ENCODE measurements around the gene RASL10A.
A peak's percentile ranks its signal among the peaks of the same experiment; 100 is the strongest.

Gene RASL10A

DNA sequence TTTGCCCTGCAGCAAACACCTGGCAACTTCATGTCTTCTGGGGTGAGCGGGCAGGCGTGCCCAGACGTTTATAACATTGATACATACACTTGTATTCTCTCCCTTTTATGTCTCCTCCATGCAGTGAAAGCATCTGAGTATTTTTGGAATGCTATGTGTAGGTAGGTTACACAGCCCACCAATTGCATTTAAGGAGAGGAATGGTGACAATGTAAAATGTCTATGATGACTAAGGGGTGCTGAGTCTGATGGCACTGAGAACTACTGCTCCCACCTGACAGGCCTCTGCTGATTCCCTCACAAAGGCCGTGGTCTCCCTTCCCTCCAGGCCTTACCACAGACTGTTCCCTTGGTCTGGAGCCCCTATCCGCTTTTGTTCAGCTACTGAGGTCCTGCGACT, 22.9 kb upstream of the RASL10A start:
- no peak for DNase-seq

DNA sequence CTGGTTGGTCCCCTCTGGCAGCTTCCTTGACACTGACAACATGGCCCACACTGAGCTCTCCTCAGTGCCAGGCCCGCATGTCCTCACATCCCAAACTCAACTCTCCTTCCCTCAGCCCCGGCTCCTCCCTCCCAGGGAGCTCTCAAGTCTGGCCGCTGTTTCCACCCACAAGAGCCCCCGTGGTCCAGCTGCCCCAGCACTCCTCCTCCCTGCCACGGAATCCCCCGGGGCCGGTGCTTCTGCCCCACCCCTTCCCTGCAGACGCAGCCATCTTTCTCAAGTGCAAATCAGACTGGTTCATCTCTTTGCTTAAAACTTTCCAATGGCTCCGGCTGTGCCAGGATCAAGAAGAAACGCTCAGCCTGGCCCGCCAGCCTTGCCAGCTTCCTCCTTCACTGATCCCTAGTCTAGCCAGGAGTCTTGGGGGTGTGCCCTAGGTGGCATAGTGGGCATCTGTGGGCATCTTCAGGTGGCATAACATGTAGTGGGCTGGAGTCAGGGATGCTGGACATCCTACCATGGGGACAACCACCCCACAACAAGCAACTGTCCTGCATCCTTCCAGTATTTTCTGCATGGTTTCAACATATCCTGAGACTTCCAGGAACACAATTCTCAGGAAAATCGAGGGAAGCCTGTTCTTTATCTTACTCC, 22.3 kb upstream of the RASL10A start:
- no peak for DNase-seq

DNA sequence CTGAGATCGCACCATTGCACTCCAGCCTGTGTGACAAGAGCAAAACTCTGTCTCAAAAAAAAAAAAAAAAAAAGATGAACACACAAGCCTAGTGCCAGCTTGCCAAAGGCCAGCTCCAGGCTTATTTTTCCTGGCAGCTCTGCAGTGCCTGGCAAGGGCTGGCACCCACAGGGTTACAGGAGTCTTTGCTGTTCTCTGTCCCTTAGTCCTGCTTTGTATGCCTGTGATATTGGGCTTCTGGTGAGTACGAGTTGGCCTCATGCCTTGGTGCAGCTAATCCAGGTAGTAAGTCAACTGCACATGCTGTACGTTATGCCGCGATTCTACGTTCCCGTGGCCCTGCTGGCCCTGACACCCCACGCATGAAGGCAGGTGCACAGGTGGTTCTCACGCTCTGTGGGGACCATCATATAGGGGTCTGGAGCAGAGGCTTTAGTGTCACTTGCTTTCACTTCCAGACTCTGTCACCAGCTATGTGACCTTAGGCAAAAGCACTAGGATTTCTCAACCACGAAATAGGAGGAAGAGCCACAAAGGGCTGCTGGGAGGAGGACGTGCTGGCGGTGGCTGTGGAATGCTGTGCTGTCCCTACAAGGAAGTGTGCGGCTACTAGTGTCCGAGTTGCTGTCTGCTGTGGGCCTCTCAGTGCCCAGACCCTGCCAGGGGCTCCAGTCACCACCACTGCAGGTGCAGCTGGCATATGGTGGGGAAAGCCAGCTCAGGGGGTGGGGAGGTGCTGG, 21.4 kb upstream of the RASL10A start:
- peak; percentile 23 to 42 for DNase-seq

DNA sequence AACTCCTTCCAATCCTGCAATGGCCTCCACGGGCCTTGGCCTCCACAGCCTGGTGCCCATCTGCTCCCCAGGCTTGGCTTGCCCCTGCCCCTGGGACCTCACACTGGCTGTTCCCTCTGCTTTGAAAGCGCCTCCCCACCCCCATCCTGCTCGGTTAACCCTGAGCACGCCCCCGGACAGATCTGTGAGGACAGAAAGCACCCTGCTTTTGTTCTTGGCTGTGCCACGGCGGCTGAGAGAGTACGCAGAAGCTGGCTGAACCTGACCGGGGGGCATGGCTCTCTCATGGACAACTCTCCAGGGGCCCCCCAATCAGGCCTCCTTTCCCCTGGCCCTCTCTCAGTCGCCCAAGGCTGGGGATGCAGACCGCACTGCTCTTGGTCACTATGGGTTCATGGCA, 20.2 kb upstream of the RASL10A start:
- DNase-seq = no peak

DNA sequence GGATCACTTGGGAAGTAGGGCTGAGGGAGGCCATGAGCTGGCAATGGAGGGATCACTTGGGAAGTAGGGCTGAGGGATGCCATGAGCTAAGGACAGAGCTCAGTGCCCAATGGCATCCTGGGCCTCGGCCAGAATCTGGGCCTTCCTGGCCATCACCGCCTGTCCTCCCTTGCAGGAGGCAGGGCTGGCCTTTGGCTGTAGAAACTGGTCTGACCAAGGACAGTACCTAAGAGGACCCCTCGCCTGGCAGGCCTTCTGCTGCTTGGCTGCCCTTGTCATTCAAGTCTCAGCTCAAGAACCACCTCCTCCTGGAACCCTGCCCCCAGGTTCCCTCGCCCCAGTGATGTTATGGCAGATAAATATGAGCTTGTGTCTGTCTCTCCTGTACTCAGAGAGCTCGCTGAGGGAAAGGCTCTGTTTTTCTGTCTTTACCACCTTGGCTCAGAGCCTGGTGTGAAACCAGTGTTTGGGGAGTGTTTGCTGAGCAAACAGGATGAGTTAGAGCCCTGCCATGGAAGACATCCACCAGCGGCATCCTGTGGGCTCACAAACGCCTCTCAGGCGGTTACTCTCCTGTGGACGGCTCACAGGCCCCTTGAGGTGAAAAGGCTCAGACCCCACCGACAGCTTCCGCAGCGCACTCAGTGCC, 19.3 kb upstream of the RASL10A start:
- no peak for DNase-seq

DNA sequence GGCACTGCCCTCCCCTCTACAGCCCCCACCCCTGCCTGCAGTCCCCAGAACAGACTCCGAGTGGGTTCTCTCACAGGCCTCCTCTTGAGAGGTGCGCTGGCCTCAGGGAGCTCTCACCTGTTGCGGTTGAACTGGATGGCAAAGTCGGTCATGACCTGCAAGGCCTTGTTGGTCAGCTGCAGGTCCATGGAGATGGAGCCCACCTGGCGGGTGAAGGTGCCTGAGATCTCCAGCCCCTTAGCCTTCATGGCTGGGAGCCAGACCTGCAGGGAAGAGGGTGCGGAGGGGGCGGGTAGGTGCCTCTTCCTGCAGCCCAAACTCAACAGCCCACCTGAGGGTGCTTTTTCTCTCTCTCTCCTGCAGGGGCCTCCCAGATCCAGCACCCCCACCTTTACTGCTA, 18.7 kb upstream of the RASL10A start:
- no peak for DNase-seq

DNA sequence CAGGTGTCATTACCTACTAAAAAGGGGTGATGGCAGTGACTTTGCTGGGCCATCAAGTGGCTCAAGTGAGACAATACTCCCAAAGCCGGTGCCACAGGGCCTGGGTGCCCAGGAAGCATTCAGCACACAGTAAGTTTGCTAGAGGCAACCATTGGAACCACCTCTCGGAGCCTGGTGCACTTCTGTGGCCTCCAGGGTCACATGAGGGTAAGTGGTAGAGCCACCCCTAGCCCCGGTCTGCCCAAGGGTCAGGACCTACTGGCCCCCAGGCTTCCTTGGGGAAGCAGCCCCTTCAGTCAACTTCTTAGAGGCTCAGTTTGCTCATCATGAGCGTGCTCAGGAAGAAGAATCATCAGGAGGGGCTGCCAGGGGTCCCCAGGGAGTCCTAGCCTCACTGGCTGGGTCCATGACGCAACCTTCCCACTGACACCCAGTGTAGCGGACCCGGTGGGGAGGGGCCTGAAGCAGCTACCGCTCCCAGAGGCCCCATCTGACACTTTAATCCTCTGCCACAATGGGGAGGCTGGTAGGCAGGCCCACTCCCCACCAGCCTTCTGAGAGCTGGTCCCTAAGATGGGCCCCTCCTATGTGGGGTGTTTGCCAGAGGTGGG, 17.5 kb upstream of the RASL10A start:
- DNase-seq = no peak

DNA sequence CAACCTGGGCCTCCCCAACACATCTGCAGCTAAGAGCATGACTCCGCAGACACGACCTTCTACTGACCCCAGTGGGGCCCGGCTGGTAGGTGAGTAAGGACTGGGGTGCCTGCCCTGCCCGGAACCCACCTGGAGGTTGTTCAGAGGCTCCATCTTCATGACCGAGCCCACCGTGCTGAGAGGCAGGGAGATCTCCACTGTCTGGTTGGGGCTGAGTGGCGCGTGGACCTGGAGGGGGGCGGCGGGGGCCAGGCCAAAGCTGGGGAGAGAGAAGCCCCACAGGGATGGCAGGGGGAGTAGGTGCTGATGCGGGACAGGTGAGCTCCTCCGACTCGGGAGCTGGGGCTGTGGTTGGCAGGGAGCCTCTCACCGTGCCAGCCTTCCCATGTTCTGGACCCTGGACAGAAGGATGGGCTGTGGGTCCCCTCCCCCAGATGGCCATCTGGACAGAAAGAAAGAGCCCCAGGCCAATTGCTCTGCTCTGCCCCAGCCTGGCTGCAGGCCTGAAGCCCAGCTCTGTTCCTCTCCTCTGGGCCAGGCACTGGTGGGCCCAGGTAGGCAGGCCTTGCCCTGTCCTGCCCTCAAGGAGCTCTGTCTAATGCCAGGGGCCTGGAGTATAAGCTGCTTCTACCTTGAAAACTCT, 16.3 kb upstream of the RASL10A start:
- DNase-seq = no peak

DNA sequence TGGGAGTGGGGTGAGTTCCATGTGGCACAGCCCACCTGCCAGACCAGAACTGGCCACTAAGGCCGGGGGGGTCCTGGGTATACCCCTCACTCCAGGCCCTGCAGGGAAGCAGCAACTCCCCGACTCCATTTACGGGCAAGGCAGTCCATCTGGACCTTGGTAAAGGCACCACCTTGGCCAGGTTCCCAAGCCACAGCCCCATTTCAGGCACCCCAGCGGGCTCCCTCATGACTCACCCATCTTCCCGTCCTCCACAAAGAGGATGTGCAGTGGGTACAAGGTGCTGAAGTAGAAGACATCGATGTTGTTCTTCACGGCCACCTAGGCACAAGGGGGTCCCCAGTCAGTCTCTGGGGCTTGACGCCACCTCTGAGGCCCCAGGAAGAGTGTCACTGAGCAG, 15.7 kb upstream of the RASL10A start:
- DNase-seq = no peak

DNA sequence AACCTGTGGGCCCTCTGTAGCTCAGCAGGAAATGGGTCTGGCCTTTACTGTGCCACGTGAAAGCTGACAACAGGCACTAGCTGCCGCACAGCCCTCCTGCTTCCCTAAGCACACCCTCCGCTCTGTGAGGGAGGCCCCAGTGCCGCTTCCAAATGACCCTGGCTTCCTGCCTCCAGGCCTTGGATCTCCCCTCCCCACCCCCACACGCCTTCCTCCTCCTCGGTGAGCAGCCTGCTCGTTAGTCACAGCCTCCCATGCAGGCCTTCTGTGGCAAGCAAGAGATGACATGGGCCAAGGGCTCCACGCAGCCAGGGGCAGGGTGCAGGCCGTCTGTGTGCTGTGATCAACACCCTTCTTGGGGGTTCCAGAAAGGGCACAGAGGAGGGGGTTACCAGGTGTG, 15.3 kb upstream of the RASL10A start:
- peak in 1 of 2 donors; percentile 38 for DNase-seq

DNA sequence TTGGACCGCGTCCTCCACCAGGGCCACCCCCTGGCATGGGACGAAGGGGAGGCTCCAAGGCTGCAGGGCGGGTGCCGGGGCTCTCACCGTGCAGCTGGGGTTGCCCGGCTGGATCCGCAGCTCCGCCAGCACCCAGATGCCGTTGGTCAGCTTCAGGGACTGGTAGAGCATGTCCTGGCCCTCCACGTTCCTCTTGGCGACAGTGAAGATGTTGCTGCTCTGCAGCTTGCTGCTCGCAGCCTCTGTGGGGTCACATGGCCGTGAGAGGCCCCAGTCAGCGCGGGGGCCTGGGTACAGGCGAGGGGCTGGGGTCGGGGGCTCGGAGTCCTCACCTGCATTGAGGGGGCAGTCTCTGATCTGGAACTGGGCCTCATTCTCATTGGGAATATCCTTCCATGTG, 14.8 kb upstream of the RASL10A start:
- no peak for DNase-seq

DNA sequence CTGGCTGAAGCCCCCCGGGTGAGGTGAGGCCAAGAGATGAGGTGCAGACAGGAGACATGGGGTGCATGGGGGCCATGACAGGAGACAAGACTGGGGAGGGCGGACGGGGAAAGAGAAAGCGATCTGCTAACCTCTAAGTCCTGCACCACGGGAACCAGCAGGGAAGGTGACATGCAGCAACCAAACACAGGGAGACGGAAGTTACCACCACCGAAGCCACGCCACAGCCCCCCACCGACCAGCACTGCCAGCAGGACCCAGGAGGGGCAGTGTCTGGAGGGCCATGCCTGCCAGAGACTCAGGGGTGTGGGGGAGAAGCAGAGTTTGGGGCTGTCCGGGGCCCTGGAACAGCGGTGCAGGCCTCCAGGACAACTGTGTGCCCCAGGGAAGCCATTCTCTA, 14.1 kb upstream of the RASL10A start:
- DNase-seq = no peak

DNA sequence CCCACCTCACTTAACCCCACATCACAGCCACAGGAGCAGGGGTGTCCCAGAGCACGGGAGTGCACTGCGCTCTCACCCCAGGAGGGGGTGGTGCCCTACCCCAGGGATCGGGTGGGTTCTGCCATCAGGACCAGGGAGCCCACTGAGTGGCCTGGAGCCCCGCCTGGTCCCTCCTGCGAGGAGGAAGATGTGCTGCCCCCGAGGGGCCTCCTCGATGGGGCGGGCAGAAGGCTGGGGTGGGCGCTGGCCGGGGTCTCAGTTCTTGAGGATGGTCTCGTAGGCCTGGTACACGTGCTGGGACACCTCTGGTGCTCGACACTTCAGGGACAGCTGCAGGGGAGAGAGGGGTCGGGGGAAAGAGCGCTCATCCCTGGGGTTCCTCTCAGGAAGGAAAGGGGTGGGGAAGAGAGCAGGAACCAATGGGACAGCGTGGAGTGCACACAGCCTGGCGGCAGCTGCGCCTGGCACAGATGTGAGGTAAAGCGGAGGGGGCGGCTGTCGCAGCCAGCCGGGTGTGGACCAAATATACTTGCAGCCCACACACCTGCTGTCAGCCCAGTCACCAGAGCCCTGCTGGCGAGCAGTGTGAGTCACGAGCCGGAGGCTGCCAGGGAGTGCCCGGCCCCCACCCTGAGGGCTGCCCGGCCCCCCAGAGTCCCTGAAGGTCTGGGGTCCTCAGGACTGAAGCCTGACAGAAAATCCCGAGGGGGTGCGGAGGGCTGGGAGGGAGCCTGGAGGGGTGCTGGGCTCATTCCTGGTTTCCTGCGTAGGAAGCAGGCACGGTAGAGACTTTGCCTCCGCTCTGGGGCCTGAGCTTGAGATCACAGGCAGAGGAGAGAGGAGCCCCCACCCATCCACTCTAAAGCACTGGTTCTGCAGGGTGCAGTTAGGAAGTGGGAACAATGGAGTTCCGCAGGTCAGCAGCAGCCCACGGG, 13.3 kb upstream of the RASL10A start:
- DNase-seq = no peak

DNA sequence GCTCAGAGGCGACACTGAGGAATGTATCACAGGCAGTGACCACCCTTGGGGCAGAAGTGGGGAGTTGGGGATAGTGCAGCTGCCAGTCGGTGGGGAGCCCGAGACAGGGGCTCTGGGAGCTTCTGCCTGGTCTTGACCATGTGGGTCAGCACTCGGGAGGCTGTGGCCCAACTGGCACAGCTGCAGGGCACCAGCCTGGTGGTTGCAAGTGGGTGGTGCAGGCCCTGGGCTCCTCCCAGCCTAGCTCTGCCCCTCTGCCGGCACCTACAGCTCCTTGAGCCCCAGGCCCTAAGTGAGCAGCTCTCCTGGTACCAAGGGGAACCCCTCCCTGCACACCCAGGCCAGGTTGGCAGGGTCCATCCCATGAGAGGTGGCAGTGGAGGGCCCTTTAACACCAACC, 12.6 kb upstream of the RASL10A start:
- DNase-seq = no peak

DNA sequence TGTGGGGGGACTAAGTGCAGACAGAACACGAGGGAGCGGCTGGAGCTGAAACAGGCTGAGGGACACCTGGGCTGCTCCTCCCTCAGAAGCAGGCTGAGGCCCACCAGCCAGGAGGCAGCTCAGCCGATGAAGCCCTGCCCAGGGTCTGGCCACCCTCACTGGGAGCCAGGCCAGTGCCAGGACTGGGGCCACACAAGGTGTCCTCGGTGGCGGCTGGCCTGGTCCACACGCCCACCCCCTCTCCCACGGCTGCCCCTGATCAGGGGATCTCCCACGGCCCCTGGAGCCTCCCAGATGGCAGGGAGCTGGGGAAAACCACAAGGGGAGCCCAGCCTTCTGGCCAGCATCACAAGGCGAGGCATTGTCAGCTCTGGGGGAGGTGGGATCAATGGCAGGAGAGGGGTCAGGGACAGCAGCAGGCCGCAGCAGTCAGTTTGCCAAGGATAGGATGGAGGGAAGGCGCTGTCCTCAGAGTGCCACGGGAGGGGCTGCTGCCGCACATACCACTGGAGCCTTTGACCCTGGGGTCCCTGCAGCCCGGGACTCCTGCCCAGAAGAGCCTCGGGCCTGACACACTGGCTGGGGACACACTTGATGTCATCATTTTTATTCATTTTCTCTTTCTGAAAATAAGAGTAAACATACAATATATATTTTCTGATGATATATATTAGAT, 11.7 kb upstream of the RASL10A start:
- no peak for DNase-seq

DNA sequence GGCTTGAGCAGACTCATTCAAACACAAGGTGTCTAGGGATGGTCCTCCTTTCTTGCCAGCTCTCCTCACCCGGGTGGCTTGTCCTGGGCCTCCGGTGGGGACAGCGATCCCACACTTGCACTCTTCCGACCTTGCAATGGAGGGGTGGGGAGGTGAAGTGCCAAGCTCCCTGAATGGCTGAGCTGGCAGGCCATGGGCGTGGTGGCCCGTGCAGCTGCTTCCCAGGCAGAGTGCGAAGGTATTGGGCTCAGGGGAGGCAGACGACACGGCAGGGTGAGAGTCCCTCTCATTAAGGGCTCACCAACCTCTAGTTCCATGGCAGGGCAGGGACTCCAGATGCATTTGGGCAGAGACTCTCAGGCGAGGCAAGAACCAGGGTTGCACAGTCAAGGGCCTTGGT, 11.0 kb upstream of the RASL10A start:
- no peak for DNase-seq

DNA sequence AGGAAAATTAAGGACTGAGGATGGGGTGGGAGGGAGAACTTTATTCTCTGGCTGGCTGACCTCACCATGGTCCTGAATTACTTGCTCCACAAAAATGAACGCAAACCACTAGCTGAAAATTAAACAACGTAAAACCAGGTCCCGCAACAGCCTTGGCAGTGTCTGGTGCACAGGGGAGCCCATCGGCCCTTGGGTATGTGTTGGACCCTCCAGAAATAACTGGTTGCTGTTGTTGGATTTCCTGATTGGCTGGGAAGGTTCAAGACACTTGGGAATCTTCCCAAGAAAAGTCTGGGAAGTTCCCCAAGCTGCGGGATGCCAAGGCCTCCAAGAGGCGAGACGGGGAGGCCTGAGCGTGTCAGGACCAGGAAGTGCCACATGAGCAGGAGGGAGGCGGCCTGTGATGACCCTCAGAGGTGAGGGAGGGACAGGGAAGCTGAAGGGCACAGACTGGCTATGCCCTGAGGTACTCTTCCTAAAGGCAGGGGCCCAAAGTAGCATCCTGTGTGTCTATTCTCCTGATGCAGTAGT, 10.4 kb upstream of the RASL10A start:
- no peak for DNase-seq

DNA sequence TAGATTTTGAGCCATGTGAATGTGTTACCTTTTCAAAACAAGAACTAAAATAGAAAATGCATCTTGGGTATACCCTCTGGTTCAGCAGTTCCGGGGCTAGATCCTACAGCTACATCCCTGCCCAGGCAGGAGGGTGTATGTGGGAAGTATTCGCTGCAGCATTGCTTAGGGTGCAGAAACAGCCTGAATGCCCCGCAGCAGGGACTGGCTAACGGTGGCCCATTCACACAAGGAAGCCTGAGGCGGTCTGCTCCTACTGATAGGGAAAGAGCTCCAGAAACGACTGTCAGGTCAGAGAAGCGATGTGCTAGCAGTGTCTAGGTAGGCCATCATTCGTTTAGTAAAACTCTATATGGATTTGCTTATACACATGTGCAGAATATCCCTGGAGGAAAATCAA, 9.9 kb upstream of the RASL10A start:
- DNase-seq = no peak

DNA sequence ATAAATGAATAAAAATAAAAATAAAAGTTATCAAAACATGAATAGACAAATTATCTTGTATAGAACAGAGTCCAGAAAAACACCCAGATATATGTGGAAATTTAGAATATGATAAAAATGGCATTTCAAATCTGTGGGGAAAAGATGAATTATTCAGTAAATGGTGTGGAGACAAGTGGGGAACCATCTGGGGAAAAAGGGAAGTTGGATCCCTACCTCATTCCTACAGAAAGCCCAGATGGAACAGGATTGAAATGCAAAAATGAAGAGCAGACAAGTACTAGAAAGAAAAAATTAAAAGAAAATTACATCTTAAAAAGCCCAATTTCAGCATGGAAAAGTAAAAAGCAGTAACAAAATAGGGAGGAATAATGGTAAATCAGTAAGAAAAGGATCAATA, 8.1 kb upstream of the RASL10A start:
- DNase-seq = no peak

DNA sequence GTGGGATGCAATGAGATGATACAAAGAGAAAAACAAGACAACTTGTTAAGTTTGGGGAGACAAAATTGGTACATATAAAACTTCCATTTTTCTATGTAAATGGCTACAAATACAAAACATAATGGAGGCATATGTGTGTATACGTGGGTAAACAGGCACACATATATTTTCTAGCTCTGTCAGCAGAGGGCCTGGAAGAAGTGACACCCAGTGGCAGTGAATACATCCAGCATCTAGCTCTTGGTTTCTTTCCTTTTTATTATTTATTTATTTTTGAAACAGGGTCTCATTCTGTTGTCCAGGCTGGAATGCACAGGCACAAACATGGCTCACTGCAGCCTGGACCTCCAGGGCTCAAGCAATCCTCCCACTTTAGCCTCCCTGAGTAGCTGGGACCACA, 5.0 kb upstream of the RASL10A start:
- no peak for DNase-seq

DNA sequence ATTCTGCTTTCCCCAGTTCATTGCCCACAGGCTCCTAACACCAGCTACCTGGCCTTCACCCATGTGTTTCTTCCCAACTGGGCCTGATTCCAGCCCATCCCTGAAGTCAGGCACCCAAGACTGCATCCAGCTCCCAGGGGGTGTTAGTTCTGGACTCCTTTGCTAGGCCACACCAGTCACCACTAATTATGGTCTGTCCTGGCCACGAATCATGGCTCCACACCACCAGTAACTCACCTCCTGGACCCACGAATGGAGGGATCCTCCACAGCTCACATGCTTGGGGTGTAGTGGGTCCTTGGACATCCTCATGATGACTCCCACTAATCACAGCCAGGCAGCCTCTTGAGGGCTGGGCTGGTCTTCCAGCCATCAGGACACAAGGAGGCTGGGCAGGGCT, 3.6 kb upstream of the RASL10A start:
- no peak for DNase-seq
